HPDE6-E6E7 (cell line): ENCODE data around the gene OR9Q1.
A peak's percentile ranks its signal among the peaks of the same experiment; 100 is the strongest.
"Not testable (repeated sequence)": the region's sequence is repeated elsewhere in the genome, so short reads cannot be mapped to it uniquely, and the experiment has no call there.

Experiments used
- DNase-seq: peaks from one replicate; pipeline ENCODE4 v3.0.0; 2011; ENCODE audit warnings: missing footprints; ENCODE audit errors: extremely low spot score

The OR9Q1 gene

GRCh38 chr11:58133309-58134076 is 109.8 kb downstream of the OR9Q1 start:
- peak; percentile 54 for DNase-seq

- DNase-seq, result no peak
Observed at GRCh38 chr11:58134151-58134550, 110.5 kb downstream of the OR9Q1 start.

DNA sequence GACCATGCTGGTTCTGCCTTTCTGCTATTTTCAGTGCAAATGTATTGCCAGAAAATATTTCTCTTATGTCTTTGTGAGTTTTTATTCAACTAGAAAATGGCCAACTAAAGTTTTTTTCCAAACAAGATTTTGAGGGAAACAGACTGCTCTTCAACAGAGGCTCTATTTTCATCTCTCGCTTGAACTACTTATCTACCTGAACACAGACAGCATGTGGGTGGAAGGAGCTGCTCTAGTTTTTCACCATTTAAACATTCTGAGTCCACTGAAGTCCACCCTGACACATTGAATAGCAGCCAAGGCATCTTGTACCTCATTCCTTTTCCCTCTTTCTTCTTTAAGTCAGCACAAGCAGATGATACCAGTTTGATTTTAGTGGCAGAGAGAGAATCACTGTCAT is 111.5 kb downstream of the OR9Q1 start:
- no peak for DNase-seq

GRCh38 chr11:58142761-58143160 is 119.1 kb downstream of the OR9Q1 start:
- no peak for DNase-seq

GRCh38 chr11:58152781-58153180 is 129.1 kb downstream of the OR9Q1 start:
- no peak for DNase-seq

DNA sequence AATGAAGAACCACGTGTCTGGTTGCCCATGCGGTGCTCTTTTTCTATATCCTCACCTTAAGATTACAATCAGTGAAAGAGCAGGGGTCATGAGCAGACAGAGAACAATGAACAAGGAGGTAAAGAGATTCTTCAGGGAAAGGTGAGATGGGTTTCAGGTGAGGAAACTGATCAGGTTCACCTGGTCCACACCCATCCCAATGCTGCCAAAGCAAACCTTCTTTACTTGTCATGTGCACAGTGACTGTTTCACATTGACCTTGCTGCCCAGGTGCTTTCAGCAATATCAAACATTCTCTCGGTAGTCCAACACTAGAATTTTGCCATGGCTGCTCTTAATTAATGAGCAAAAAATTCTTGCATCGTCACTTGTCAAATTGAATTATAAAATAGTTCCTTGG is 140.7 kb downstream of the OR9Q1 start:
- no peak for DNase-seq

DNA sequence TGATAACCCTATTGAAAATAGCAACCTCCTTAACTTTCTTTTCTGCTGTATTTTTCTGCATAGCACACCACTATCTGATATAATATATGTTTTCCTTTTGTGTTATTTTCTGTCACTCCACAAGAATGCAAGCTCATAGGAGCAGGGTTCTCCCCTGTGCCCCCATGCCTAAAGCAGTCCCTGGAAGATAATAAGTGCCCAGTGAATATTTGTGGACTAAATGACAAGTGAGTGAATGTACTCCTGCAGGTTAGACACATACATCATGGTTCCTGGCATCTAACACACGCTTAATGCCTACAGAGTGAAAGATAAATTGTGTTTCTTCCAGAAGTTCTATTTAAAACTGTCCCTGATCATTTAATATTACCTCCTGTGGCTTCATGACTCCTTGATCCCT is 141.3 kb downstream of the OR9Q1 start:
- no peak for DNase-seq

- no peak for DNase-seq
Observed at GRCh38 chr11:58165504-58166106, 141.9 kb downstream of the OR9Q1 start.

DNA sequence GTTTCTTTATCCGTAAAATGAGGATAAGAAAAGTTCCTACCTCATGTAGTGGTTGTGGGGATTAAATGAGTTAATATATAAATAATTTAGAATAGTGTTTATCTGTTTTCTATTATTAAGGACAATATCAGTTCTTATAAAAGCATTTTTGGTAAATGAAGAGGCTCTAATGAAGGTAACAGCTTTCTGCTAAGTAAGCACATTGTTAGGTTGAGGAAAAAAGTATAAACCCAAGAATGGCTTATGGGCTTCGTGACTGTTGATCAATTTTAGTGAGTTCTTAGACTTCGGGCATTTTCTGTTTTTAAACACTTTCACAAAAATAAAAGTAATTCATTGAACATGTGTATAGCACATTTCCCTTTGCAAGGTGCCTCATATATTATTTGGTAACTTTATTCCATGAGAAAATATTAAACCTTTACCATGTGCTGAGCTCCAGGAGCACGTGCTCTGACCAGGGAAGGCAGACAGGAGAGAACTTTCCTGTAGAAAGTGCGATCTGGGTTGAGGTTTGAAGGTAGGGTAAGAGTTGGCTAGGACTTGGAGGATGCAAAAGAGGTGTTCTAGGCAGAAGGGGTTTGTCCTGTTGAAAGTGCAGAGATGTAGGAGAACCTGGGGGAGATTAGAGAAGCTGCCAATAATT is 153.9 kb downstream of the OR9Q1 start:
- no peak for DNase-seq

DNA sequence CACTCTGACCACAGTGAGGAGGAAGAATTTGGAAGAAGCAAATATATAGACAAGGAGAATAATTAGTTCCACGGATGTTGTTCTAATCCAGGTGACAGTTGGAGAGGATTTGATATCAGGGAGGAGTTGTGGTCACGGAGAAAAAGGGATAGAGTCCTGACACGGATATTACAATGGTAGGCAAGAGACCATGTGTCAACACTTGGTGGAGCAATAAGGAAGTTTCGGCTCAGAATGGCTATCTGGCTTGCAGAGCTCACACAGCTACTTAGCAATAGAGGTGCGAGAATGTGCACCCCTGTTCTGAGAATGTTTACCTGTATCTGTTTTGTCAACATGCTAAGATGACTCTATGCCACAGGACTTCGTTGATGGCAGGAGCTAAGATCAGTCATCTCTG is 154.8 kb downstream of the OR9Q1 start:
- DNase-seq, result no peak

GRCh38 chr11:58179648-58180047 is 156.0 kb downstream of the OR9Q1 start:
- no peak for DNase-seq

GRCh38 chr11:58186938-58187337 is 163.3 kb downstream of the OR9Q1 start:
- no peak for DNase-seq

DNA sequence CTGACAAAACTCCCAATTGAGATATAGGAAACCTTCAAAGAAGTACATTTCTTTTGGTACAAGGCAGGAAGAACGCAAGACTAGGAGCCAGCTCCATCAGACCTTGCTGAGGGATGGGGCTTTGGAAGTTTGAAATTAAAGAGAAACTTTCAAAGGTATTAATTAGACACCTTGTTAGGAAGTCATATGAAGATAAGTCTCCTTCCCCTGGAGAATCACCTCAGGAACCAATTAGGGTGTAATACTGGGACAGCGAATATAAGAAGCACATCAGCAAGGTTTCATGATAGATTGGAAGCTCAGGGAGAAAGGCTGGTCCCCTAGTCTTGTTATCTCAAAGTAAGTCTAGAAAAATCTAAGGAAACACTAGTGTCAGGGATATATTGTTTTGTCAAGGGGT is 165.1 kb downstream of the OR9Q1 start, which contains the start of gene OR9Q2:
TSS of gene OR9Q2 (plus strand) at position 301 of the 400 bp plus-strand sequence. CDS start 1,421 bp downstream, outside the sequence.
- no peak for DNase-seq

DNA sequence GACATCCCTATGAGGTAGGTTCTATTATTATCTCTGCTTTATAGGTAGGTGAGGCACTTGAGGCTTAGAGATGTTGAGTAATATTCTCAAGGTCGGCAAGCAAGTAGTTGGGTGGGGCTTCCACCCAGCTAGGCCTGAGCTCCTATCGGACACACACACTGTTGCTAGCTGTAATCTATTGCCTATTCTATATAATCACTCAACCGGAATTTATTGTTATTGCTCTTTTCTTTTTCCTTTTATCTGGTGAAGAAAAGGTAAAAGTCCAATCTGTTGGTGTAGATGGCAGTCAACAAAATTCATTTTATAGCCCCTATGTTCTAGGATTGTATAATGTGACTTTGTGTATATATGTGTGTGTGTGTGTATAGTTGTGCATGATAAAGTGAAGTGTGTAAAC is 168.5 kb downstream of the OR9Q1 start:
- no peak for DNase-seq

- no peak for DNase-seq
Observed at GRCh38 chr11:58193391-58193790, 169.7 kb downstream of the OR9Q1 start.

DNA sequence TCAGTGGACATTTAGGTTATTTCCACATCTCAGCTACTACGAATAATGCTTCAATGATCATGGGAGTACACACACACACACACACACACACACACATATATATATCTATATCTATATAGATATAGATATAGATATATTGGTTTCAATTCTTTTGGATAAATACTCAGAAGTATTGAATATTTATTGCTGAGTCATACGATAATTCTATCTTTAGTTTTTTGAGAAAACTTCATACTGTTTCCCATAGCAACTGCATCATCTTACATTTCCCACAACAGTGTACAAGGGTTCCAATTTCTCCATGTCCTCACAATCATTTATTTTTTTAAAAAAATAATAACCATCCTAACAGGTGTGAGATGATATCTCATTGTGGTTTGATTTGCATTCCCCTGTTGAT is 172.3 kb downstream of the OR9Q1 start:
- no peak for DNase-seq

DNA sequence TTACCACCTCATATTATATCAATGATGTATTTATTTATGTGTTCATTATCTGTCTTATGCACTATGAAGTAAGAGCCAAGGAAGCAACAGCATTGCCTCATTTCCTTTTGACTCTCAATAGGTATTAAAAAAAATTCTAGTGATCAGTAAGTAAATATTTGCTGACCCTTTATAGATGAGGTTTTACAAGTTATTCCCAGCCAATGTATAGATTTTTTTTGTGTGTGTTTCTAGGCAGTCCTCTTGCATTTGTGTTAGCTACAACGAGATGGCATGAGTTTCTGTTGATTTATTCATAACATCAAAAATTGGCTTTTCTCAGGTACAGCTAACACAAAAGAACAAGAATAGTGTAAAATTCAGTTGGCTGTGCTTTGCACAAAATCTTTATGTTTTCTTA is 175.6 kb downstream of the OR9Q1 start:
- DNase-seq, result no peak

- DNase-seq, result no peak
Observed at GRCh38 chr11:58204042-58204441, 180.4 kb downstream of the OR9Q1 start, which contains the start of gene OR1S2. Gene OR1S2, minus strand, starts transcription at chr11:58204142. Its CDS starts 0 bp downstream, at chr11:58204142.

DNA sequence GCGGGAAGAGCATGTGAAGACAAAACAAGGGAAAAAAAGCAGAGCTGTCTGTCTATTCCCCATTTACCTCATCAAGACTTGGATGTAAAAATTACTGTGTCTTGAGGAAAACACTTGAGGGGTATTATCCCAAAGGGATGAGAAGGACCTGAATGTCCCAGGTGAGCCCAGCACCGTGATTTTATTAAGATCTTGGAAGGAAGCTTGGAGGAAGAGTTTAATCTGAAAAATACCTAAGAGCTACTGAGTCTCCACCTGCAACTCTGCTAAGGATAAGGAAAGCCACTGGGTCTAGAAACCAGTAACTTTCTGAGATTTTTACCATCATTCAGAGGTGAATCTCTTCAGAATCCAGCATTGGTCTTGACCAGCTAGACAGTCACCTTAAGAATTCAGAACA is 188.7 kb downstream of the OR9Q1 start, which contains the start of gene OR1S1:
TSS of gene OR1S1 (plus strand) at position 301 of the 400 bp plus-strand sequence.
- not testable (repeated sequence) for DNase-seq

- DNase-seq, result no peak
Observed at GRCh38 chr11:58216476-58216875, 192.8 kb downstream of the OR9Q1 start.

DNA sequence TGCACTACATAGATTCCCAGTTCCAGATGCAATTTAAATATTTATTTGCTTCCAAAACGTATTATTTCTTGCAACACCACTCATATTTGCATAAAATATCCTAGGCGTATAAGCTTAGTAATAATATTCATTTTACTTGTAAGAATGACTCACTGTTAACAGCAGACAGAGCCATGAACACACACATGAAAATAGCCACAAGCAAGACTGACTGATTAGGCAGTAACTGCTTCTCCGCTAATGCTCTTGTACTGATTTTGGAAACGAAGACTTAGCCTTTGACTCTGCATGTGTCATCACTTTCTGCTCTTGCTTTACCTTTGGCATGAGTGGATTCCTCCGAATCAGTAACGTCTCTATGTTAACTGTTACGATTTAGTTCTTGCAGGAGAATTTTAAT is 199.0 kb downstream of the OR9Q1 start:
- peak; percentile 22 for DNase-seq

DNA sequence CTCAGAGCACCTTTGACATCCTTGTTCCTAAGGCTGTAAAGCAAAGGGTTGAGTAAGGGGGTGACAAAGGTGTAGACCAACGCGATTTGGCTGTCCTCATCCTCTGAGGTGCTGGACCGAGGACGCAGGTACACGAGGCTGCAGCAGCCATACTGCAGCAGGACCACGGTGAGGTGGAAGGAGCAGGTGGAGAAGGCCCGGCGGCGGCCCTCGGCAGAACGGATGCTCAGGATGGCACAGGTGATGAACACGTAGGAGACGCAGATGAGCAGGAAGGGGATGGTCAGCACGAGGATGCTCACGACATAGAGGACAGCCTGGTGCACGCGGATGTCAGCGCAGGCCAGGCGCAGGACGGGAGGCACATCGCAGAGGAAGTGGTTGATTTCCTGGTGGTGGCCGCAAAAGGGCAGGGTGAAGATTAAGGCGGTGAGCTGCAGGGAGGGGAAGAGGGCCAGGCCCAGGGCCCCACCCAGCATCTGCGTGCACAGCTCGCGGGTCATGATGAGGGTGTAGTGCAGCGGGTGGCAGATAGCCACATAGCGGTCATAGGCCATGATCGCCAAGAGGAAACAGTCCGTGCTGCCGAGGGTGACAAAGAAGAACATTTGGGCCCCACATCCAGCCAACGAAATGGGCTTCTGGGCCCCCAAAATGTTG is 204.4 kb downstream of the OR9Q1 start:
- DNase-seq, result no peak
